Activated CD8-positive, alpha-beta memory T cell treated with anti-CD3 and anti-CD28 coated beads, Interleukin-2, amount 50 U/mL, for 1 hour (primary cell): Measurements from ENCODE around the gene KCTD18.

Source experiments
- DNase-seq: peaks from one replicate; pipeline ENCODE4 v3.0.0-alpha.2; 2020; ENCODE audit errors: extremely low read depth

Gene KCTD18

GRCh38 chr2:200509612-200510433 is at the start of gene KCTD18:
Gene KCTD18, minus strand, starts transcription at chr2:200510068. Its CDS starts 3,052 bp downstream, at chr2:200507016.
- peak; percentile 70 for DNase-seq

DNA sequence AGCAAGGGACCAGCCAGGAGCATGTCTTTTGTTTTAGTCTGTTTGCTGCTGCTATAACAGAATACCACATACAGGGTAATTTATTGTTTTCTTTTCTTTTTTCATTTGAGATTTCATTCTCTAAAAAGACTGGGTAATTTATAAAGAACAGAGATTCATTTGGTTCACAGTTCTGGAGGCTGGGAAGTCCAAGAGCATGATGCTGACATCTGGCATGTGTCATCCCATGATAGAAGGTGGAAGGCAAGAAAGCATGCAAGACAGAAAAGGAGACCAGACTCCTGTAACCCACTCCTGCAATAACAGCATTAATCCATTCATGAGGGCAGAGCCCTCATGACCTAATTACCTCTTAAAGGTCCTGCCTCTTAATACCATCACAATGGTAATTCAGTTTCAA is 30.9 kb upstream of the KCTD18 start:
- no peak for DNase-seq

DNA sequence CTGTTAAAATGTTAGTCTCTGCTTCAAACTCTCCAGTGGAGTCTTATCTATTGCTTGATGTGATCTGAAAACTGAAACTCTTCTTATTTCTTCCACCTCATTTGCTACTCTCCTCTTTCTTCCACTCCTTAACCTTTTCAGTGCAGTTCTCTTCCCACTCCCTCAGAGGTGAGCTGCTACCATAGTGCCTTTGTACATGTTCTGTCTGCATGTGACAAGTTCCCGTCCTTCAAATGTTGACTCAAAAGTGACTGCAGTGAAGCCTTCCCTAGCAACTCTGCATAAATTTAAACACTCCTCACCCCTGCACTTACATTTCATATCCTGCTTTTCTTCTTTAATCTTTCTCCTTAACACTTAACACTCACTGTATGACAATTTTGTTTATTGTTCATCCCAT is 28.3 kb upstream of the KCTD18 start:
- DNase-seq = no peak

DNA sequence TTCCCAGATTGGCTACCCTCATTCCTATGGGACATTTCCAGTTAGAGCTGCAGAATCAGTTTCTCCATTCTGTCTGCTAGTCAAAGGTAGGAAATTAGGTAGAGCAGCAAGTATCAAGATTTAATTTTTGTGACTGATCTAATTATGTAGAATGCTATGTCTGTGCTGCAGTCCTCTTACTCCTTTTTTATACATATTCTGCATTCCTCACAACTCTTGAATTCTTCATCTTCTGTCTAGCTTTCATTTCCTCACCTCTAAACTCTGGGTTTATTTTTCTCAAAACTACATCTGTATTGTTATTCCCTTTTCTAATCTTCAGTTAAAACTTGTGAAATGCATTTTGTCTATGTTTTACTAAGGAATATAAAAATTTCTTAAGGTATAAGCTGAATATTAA is 24.7 kb upstream of the KCTD18 start:
- DNase-seq = no peak

DNA sequence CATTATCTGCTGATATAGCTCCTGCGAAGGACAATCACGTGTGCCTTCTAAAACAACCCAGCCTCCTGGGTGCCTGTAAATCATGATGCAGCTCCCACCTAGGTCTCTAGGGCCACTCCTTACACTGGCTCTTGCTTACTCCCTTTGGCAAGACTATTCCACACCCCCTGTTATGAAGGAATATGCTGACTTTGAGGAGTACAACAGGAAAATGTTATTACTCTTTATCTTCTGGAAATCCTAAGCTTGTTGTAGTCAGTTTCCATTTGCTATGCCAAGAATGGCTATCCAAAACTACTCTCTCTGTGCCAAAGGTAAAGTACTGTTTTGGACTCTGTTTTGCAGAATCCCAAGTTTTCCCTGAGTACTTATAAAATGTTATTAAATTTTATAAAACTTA is 23.9 kb upstream of the KCTD18 start:
- DNase-seq = no peak

DNA sequence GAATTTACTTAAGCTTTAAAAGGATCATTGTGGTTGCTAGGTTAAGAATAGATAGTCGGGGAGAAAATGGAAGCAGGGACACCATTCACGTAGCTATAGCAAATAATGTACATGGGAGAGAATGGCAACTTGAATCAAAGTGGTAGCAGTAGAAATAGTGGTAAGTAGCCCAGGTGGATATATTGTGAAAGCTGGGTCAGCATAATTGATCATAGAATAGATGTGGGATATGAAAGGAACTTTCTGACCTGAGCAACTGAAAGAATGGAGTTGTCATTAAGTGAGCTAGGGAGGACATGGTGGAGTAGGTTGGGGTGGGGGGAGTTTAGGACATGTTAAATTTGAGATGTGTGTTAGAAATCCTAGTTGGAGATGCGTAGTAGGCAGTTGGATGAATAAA is 18.4 kb upstream of the KCTD18 start:
- no peak for DNase-seq

- peak; percentile 83 for DNase-seq
Measured at GRCh38 chr2:200525882-200526651, 16.2 kb upstream of the KCTD18 start, which contains the start of gene SGO2. Gene SGO2, plus strand, starts transcription at chr2:200526207. Its CDS starts 6,769 bp downstream, at chr2:200532976.

- no peak for DNase-seq
Measured at GRCh38 chr2:200525551-200525881, 15.6 kb upstream of the KCTD18 start.

- DNase-seq = no peak
Measured at GRCh38 chr2:200525066-200525465, 15.2 kb upstream of the KCTD18 start.

DNA sequence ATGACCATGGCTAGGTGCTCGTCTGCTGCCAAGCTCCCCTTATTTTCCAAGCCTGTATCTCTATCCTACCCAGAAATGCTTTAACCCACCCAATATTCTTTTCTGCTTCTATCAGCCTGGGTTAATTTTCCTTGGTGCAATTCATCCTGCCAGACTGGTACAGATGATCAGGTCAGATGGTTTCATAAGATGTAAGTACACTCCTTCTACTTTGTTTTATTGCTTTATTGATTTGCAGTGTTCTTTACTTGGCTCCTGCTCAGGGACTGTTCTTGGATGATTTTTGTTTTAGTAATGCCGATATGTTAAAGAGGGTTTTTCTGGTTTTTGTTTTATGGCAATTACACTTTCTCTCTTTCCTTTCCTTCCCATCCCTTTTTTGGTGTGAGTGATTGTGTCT is 13.7 kb upstream of the KCTD18 start:
- no peak for DNase-seq

DNA sequence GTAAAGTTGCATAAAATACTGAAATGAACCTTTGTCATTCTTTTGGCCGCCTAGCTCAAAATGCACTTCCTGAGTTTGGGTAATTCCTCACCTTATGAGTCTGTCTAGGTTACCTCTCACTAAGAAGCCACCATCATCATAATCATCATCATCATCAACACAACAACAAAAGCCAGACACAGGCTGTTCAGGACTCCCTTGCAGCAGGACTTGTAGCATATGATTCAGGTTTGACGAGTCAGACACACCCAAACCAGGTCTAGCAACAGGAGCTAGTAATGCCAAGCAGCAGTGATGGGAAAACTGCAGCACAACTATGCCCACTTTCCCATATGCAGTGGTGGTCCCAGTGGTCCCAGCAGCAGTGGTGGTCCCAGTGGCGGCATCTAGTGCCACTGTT is 13.3 kb upstream of the KCTD18 start:
- DNase-seq = no peak

DNA sequence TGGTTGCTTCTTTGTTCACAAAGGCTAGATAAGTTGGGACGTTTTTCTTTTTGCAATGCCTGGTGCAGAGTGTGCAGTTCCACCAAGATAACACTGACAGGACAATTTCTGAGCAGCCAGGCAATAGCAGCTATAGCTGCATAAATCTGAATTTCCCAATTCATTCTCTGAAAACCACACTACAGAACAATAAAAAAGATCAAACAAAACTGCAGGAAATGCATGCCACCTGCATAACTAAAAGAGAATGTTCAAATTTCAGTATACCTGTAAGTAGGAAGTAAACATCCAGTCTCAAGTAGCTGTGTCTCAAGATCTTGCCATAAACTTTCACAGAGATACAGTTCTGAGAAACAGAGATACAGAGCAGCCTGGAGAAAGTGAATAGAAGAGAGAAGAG is 5.3 kb upstream of the KCTD18 start:
- no peak for DNase-seq

GRCh38 chr2:200509235-200509611 is 645 bp downstream of the KCTD18 start:
- DNase-seq = no peak

GRCh38 chr2:200507179-200507578 is 2.7 kb downstream of the KCTD18 start:
- no peak for DNase-seq

DNA sequence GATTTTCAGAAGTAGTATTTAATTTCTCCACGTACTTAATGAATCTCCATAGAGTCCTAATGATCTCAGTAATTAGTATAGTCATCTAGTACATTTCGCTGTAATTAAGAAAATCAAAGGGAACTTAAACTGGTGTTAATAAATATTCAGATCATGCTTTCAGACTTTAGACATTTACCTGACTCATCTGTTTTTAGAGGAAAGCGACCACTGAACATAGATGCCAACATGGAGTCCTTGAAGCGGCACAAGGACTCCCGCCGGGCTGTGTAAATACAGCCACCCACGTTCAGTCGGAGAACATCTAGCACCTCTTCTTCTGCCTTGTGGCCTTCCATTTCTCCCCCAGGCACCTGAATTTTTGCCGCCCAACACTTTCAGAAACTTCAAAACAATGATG is 3.2 kb downstream of the KCTD18 start:
- no peak for DNase-seq

DNA sequence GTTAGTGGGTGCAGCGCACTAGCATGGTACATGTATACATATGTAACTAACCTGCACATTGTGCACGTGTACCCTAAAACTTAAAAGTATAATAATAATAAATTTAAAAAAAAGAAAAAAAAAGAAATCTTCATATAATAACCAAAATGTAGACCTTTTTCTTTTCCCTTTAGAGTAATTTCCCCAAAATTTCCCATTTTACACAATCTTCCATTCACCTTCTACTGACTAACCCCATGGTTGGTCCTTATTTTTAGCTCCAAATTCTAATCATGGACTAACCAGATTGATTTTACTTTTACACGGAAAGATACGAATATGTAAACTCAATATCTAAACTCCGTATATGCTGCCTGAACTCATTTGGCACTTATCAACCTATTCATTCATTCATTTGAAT is 7.7 kb downstream of the KCTD18 start:
- DNase-seq = no peak

- no peak for DNase-seq
Measured at GRCh38 chr2:200498402-200499162, 11.3 kb downstream of the KCTD18 start.

GRCh38 chr2:200496696-200497095 is 13.2 kb downstream of the KCTD18 start:
- DNase-seq = no peak

GRCh38 chr2:200494048-200494447 is 15.8 kb downstream of the KCTD18 start:
- no peak for DNase-seq

- DNase-seq = no peak
Measured at GRCh38 chr2:200492656-200493055, 17.2 kb downstream of the KCTD18 start.

DNA sequence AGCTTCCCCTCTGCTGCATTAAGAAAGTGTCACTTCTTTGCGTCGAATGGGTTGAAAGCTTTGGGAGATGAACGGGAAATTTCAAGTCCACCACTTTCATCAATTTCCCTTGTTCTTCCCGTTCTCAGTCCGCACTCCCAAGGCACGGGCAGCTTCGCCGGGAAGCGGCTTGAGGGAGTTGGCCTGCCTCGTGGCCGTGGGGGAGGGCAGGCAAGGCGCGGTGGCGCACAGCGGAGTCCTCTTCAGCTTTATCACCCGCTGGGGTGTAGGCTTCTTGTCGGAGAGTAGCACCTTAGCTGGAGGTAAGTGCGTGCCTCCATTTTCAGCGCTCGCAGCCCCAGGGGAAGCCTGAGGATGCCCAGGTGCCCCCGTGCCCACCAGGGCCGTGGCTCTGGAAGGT is 19.9 kb downstream of the KCTD18 start:
- no peak for DNase-seq

GRCh38 chr2:200488169-200488568 is 21.7 kb downstream of the KCTD18 start:
- DNase-seq = no peak

- DNase-seq = no peak
Measured at GRCh38 chr2:200486529-200486928, 23.3 kb downstream of the KCTD18 start.
